GM19467 (cell line): ENCODE results near the gene IL17D.
"Not testable (repeated sequence)": the region's sequence is repeated elsewhere in the genome, so short reads cannot be mapped to it uniquely, and the experiment has no call there.

Experiments
- ATAC-seq: cut with Tn5 transposase; IDR thresholded peaks from one replicate; pipeline ENCODE4 v1.9.1; 2021; ENCODE audit warnings: mild to moderate bottlenecking, moderate library complexity; ENCODE audit not compliant: unreplicated experiment

Gene IL17D

GRCh38 chr13:20718958-20719566 is 15.6 kb downstream of the IL17D start:
- ATAC-seq: no peak

- ATAC-seq: no peak
Measured at GRCh38 chr13:20719783-20720182, 16.3 kb downstream of the IL17D start.

GRCh38 chr13:20720499-20720898 is 17.0 kb downstream of the IL17D start:
- ATAC-seq: no peak

GRCh38 chr13:20721058-20721453 is 17.6 kb downstream of the IL17D start:
- ATAC-seq: no peak

- ATAC-seq: no peak
Measured at GRCh38 chr13:20721454-20722357, 18.2 kb downstream of the IL17D start.

GRCh38 chr13:20727856-20728255 is 24.4 kb downstream of the IL17D start:
- ATAC-seq: no peak

- no peak for ATAC-seq
Measured at GRCh38 chr13:20728579-20729311, 25.2 kb downstream of the IL17D start.

- ATAC-seq: no peak
Measured at GRCh38 chr13:20729633-20730585, 26.4 kb downstream of the IL17D start.

GRCh38 chr13:20738616-20739015 is 35.1 kb downstream of the IL17D start:
- ATAC-seq: no peak

GRCh38 chr13:20740021-20740420 is 36.5 kb downstream of the IL17D start:
- ATAC-seq: no peak

GRCh38 chr13:20743830-20744404 is 40.4 kb downstream of the IL17D start:
- not testable (repeated sequence) for ATAC-seq

- no peak for ATAC-seq
Measured at GRCh38 chr13:20749377-20749776, 45.9 kb downstream of the IL17D start.

- no peak for ATAC-seq
Measured at GRCh38 chr13:20754009-20754408, 50.5 kb downstream of the IL17D start.

- no peak for ATAC-seq
Measured at GRCh38 chr13:20760872-20761271, 57.4 kb downstream of the IL17D start.

- no peak for ATAC-seq
Measured at GRCh38 chr13:20767309-20767943, 63.9 kb downstream of the IL17D start.

GRCh38 chr13:20769091-20769490 is 65.6 kb downstream of the IL17D start:
- no peak for ATAC-seq

- no peak for ATAC-seq
Measured at GRCh38 chr13:20769834-20770233, 66.3 kb downstream of the IL17D start.
